ENCODE results near the gene BHLHA15.

BHLHA15 gene

DNA sequence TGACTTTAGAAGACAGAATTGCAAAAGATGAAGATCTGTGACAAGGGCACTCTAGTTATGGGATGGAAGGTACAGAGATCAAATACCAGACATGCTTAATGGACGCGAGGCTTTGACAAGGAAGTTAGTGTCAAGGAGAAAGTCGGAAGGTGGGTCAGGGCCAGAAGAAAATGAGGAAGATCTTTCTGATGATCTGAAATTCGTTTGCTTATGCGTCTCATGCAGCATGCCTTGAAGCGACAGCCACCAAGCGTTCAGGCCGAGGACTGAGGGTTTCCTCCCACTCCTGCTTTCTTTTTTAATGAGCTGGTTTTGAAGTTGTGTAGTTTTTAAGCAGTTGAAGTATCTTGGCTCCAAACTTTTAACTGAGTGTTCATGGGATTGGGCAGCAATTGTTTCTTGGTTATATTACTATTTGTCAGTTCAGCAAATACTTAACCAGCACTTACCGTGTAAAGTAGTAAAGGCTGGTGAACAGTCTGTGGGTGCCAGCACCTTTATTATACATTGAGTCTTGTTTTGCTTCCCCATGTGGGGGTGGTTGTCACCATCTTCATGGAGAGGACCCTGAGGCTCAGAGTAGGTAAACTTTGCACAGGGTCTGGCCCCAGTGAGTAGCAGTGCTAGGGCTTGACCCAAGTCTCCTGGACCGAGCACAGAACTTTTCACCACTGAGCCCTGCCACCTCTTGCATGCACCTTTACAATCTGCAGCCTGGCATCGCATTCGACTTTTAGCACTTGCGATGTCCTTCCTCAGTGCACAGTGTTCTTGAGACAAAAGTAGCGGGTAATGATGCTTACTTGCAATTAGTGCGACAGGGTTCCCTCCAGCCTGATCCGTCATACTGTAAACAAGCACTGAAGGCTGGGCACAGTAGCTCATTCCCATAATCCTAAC is 14.3 kb upstream of the BHLHA15 start:
- peaks cover 35% of the 10 kb centered on the region for H3K36me3 Mint-ChIP-seq (ENCODE audit: low read depth)
- peaks cover 29% of the 10 kb centered on the region for H3K4me1 Mint-ChIP-seq (ENCODE audit: low read depth)
- no peak overlapping the region for H3K4me3 Mint-ChIP-seq
- H3K9me3 Mint-ChIP-seq: no peaks in the 10 kb centered on the region
- H3K27ac Mint-ChIP-seq: no peak overlapping the region
- H3K27me3 Mint-ChIP-seq: no peaks in the 10 kb centered on the region

DNA sequence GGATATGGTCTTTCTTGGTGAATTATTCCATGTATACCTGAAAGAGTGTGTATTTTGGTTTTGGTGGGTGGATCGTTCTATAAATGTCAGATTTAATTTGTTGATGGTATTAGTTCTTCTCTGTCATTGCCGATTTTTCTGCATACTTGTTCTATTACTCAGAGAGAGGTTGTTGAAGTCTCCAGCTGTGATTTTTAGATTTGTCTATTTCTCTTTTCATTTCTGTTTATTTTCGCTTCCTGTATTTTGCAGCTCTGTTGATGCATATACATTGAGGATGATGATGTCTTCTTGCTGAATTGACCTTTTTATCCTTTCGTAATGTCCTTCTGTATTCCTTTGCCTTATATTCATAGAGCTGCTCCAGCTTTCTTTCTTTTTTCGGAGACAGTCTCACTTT is 12.1 kb upstream of the BHLHA15 start:
- Mint-ChIP-seq H3K9me3 (no peaks in the 10 kb centered on the region), H3K4me3 (no peak overlapping the region), H3K36me3 (ENCODE audit: low read depth) (peaks cover 24% of the 10 kb centered on the region), H3K27ac (peak overlapping the region; percentile 22), H3K4me1 (ENCODE audit: low read depth) (peaks cover 51% of the 10 kb centered on the region), H3K27me3 (no peaks in the 10 kb centered on the region)

DNA sequence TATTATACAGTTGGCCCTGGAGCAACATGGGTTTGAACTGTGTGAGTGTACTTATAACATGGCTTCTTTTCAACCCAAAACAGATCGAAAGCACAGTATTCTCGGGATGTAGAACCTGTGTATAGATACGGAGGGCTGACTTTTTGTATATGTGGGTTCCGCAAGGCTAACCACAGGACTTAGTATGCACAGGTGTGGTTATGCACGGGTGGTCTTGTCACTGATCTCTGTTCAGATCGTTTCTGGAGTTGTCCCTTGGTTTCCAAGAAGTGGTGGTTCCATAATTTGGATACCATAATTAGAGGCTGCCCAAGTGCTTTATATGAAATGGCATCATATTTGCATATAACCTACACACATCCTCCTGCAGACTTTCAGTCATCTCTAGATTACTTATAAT is 10.9 kb upstream of the BHLHA15 start:
- H3K27ac Mint-ChIP-seq: peak overlapping the region; percentile 27

GRCh38 chr7:98202367-98203195 is 8.7 kb upstream of the BHLHA15 start:
- Mint-ChIP-seq H3K27me3 (no peaks in the 10 kb centered on the region), H3K9me3 (no peaks in the 10 kb centered on the region), H3K4me3 (peak overlapping the region; percentile 53), H3K36me3 (ENCODE audit: low read depth) (peaks cover 25% of the 10 kb centered on the region), H3K4me1 (ENCODE audit: low read depth) (peaks cover 64% of the 10 kb centered on the region), H3K27ac (peak overlapping the region; percentile 83)

More for the DNA sequence above, 10.9 kb upstream of the BHLHA15 start:
- Mint-ChIP-seq H3K36me3 (ENCODE audit: low read depth) (peaks cover 22% of the 10 kb centered on the region), H3K4me1 (ENCODE audit: low read depth) (peaks cover 60% of the 10 kb centered on the region), H3K9me3 (no peaks in the 10 kb centered on the region), H3K27me3 (no peaks in the 10 kb centered on the region), H3K4me3 (peak overlapping the region; percentile 28)

DNA sequence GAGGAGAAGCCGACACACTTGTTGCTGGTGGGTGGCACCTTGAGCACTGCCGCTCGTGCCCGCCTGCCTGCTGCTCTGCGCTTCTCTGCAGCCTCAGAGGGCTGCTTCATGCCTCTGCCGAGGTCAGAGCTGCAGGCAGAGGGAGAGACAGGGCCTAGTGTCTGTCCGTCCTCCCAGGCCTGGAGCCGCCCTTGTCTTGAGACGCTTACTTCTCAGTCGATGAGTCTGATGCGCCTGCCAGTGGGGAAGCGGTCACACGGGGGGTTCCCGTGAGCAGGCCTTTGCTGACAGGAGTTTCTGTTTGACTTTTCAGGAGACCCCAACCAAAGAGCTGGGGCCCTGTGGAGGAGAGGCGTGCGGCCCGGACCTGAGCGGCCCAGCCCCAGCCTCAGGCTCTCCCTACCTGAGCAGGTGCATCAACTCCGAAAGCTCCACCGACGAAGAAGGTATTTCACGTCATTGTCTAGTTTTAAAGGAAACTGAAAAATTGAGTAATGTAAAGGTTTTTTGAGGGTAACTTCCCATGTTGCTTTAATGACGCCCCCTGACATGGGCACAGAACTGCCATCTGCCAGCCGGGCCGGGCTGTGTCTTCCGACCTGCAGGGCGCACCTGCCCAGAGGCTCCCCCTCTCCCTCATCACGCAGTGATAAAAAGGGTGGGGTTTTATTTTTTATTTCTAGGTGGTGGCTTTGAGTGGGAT is 7.8 kb upstream of the BHLHA15 start:
- H3K36me3 Mint-ChIP-seq (ENCODE audit: low read depth): peaks cover 25% of the 10 kb centered on the region
- no peaks in the 10 kb centered on the region for H3K9me3 Mint-ChIP-seq
- no peaks in the 10 kb centered on the region for H3K27me3 Mint-ChIP-seq
- H3K27ac Mint-ChIP-seq: peak overlapping the region; percentile 83
- H3K4me3 Mint-ChIP-seq: peak overlapping the region; percentile 53
- peaks cover 64% of the 10 kb centered on the region for H3K4me1 Mint-ChIP-seq (ENCODE audit: low read depth)

- peaks cover 61% of the 10 kb centered on the region for H3K4me1 Mint-ChIP-seq (ENCODE audit: low read depth)
- H3K27ac Mint-ChIP-seq: no peak overlapping the region
- no peaks in the 10 kb centered on the region for H3K27me3 Mint-ChIP-seq
- H3K9me3 Mint-ChIP-seq: no peaks in the 10 kb centered on the region
- H3K36me3 Mint-ChIP-seq (ENCODE audit: low read depth): peaks cover 21% of the 10 kb centered on the region
- peak overlapping the region; percentile 31 for H3K4me3 Mint-ChIP-seq
Measured at GRCh38 chr7:98203964-98204605, 7.2 kb upstream of the BHLHA15 start.

GRCh38 chr7:98204670-98205069 is 6.6 kb upstream of the BHLHA15 start:
- Mint-ChIP-seq H3K36me3 (ENCODE audit: low read depth) (peaks cover 17% of the 10 kb centered on the region), H3K9me3 (no peaks in the 10 kb centered on the region), H3K4me3 (no peak overlapping the region), H3K27me3 (no peaks in the 10 kb centered on the region), H3K4me1 (ENCODE audit: low read depth) (peaks cover 57% of the 10 kb centered on the region), H3K27ac (no peak overlapping the region)

DNA sequence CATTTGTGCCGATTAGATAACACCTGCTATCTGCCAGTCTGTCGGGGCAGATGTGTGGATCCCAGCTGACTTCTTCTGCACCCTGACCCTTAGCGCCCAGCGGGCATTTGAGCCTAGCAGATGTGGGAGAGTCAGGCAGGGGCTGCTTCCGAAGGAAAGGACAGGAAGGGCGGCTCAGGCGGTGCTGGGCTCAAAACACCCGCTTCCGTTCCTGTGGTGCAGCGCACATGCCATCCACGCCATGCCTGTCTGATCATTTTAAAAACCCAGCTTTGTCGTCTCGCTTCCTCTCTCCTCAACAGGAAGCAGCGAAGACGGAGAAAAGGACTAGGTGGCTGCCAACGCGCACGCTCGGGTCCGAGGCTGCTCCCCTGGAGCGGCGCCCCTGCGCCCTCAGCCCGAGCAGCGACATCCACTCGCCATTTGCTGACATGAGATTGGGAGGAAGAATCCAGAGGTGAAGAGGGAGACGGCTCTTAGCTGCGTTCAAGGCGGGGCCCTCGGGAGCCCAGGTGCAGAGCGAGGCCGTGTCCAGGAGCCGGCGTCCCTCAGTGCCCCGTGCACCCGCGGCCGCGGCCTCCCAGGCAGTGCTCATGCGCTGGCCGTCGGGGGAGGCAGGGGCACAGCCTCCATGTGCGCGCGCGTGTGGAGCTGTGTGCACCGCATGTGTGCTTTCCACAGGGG is 5.9 kb upstream of the BHLHA15 start:
- H3K27me3 Mint-ChIP-seq: no peaks in the 10 kb centered on the region
- H3K27ac Mint-ChIP-seq: no peak overlapping the region
- no peaks in the 10 kb centered on the region for H3K9me3 Mint-ChIP-seq
- H3K4me3 Mint-ChIP-seq: no peak overlapping the region
- H3K4me1 Mint-ChIP-seq (ENCODE audit: low read depth): peaks cover 51% of the 10 kb centered on the region
- H3K36me3 Mint-ChIP-seq (ENCODE audit: low read depth): peaks cover 17% of the 10 kb centered on the region

GRCh38 chr7:98206451-98207330 is 4.5 kb upstream of the BHLHA15 start:
- H3K36me3 Mint-ChIP-seq (ENCODE audit: low read depth): peaks cover 17% of the 10 kb centered on the region
- no peaks in the 10 kb centered on the region for H3K9me3 Mint-ChIP-seq
- no peak overlapping the region for H3K27ac Mint-ChIP-seq
- no peak overlapping the region for H3K4me3 Mint-ChIP-seq
- no peaks in the 10 kb centered on the region for H3K27me3 Mint-ChIP-seq
- peaks cover 37% of the 10 kb centered on the region for H3K4me1 Mint-ChIP-seq (ENCODE audit: low read depth)

GRCh38 chr7:98209166-98209920 is 1.9 kb upstream of the BHLHA15 start:
- Mint-ChIP-seq H3K36me3 (ENCODE audit: low read depth) (peaks cover 11% of the 10 kb centered on the region), H3K27me3 (no peaks in the 10 kb centered on the region), H3K4me3 (peak overlapping the region; percentile 3), H3K9me3 (no peaks in the 10 kb centered on the region), H3K27ac (peak overlapping the region; percentile 49), H3K4me1 (ENCODE audit: low read depth) (peaks cover 11% of the 10 kb centered on the region)

DNA sequence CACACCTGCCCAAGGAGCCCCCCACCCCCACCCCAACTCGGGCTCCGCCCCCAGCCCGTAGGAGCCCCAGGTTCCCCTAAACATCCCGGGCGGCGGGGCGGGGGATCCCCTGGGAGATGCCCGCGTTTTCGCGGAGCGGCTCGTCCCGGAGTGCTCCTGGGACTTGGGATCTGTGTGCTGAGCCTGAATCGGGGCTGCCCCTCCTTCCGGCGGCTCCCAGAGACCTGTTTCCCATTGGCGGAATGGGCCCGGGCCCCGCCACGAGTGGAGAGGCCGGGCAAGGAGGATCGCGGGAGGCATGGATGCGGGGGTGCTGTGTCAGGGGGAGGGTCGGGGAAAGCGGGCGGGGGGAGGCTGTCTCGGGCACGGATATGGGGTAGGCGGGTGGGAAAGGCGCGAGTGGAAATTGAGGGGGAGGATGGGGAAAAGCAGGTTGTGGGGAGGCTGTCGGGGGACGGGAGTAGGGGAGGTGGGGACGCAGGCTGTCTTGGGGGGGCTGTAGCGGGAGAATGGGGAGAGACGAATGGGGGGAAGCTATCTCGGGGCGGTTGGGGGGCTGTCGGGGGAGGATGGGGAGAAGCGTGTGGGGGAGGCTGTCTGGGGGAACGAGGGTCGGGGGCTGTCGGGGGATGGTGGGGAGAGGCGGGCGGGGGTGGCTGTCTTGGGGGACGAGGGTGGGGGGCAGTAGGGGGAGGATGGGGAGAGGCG is 572 bp upstream of the BHLHA15 start:
- peaks cover 4% of the 10 kb centered on the region for H3K4me1 Mint-ChIP-seq (ENCODE audit: low read depth)
- H3K27ac Mint-ChIP-seq: no peak overlapping the region
- peaks cover 5% of the 10 kb centered on the region for H3K36me3 Mint-ChIP-seq (ENCODE audit: low read depth)
- no peaks in the 10 kb centered on the region for H3K27me3 Mint-ChIP-seq
- no peak overlapping the region for H3K4me3 Mint-ChIP-seq
- no peaks in the 10 kb centered on the region for H3K9me3 Mint-ChIP-seq
